Muscle layer of duodenum (tissue), 2 donors: ENCODE data around the gene TLE6.
A peak's percentile ranks its signal among the peaks of the same experiment; 100 is the strongest.
"Not testable (repeated sequence)": the region's sequence is repeated elsewhere in the genome, so short reads cannot be mapped to it uniquely, and the experiment has no call there.

ENCODE experiments used
- H3K27ac ChIP-seq: one replicate; pipeline ENCODE4 v1.7.0; 2013; ENCODE audit warnings: mild to moderate bottlenecking, low read length
- H3K27me3 ChIP-seq: one replicate; pipeline ENCODE4 v1.7.0; 2013; ENCODE audit warnings: low read depth, mild to moderate bottlenecking, control low read depth, low read length
- H3K36me3 ChIP-seq, 2 donors: one replicate each; pipeline ENCODE4 v1.7.0; 2013; ENCODE audit warnings: low read length in 2 of 2, control low read depth in 1 of 2, mild to moderate bottlenecking in 1 of 2; ENCODE audit not compliant: insufficient read depth in 2 of 2, control insufficient read depth in 1 of 2
- H3K4me1 ChIP-seq, 2 donors: one replicate each; pipeline ENCODE4 v1.7.0; 2013; ENCODE audit warnings: low read length in 2 of 2, mild to moderate bottlenecking in 2 of 2, control low read depth in 1 of 2, moderate library complexity in 1 of 2; ENCODE audit not compliant: insufficient read depth in 2 of 2, control insufficient read depth in 1 of 2
- H3K4me3 ChIP-seq, 2 donors: one replicate each; pipeline ENCODE4 v1.7.0; 2013; ENCODE audit warnings: low read length in 2 of 2, low read depth in 1 of 2, mild to moderate bottlenecking in 1 of 2
- H3K9me3 ChIP-seq, 2 donors: one replicate each; pipeline ENCODE4 v1.7.0; 2013; ENCODE audit warnings: low read length in 2 of 2, control low read depth in 1 of 2, mild to moderate bottlenecking in 1 of 2; ENCODE audit not compliant: control insufficient read depth in 1 of 2
- donor health status: healthy.

Gene TLE6

GRCh38 chr19:2977001-2977745 lies at the start of gene TLE6:
Gene TLE6, plus strand, starts transcription at chr19:2977564. Its CDS starts 670 bp downstream, at chr19:2978234.
- H3K4me1 ChIP-seq = peaks cover 0 to 11% of the 10 kb centered on the region in 2 donors
- H3K4me3 ChIP-seq = peak within 1 kb of the TSS; percentile 67 to 74
- no peaks in the 10 kb centered on the region for H3K27me3 ChIP-seq
- no peak within 1 kb of the TSS for H3K27ac ChIP-seq
- H3K36me3 ChIP-seq = no peaks in the 10 kb centered on the region
- H3K9me3 ChIP-seq = no peaks in the 10 kb centered on the region

DNA sequence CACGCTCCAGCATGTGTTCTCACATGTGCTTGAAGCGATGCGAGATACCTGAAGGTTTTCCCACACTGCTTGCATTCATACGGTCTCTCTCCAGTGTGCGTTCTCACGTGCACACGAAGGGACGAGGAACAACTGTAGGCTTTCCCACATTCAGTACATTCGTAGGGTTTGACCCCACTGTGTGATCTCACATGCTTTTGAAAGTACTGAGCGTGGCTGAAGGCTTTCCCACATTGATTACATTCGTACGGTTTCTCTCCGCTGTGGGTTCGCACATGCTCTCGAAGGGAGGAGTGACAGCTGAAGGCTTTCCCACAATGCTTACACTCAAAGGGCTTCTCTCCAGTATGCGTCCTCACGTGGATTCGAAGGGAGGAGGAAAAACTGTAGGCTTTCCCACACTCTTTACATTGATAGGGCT lies 43.9 kb upstream of the TLE6 start:
- Histone ChIP-seq H3K27me3 (no peaks in the 10 kb centered on the region), H3K27ac (no peak overlapping the region), H3K4me3 (peak overlapping the region in 1 of 2 donors; percentile 10), H3K4me1 (no peaks in the 10 kb centered on the region), H3K9me3 (peaks cover 20 to 33% of the 10 kb centered on the region in 2 donors), H3K36me3 (peaks cover 21 to 68% of the 10 kb centered on the region in 2 donors)

- not testable (repeated sequence) for H3K4me3 ChIP-seq, H3K4me1 ChIP-seq, H3K27me3 ChIP-seq, H3K27ac ChIP-seq
- Histone ChIP-seq H3K36me3 (peaks cover 28 to 75% of the 10 kb centered on the region in 2 donors), H3K9me3 (peaks cover 20 to 28% of the 10 kb centered on the region in 2 donors)
Measured at GRCh38 chr19:2935863-2936262, 41.5 kb upstream of the TLE6 start.

DNA sequence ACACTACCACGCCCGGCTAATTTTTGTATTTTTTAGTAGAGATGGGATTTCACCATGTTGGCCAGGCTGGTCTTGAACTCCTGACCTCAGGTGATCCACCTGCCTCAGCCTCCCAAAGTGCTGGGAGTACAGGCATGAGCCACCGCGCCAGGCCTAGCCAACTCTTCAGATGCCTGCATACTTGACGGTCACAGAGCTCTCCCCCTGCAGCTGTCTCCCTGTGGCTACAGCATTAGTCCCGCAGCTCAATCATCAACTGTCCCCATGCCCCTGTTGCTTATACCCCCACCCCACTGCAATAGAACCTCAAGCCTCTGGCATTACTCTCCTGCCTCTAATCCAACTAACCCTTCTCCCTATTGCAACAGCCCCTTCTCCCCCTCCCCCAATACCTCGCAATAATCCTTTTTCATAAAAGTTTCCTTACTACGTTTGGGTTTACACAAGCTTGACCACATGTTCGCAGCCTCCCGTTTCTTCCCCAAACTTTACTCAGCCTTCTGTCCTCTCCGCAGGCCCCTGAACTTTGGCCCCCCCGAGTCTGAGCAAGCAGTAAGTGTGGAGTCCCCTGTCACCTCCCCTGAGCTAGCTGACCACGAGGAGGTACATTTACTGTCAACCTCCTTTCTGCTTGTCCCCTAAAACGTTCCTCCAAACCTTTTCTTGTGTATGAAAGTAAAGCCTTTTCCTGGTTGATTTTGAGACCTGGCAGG lies 34.3 kb upstream of the TLE6 start:
- H3K4me1 ChIP-seq = peaks cover 0 to 10% of the 10 kb centered on the region in 2 donors
- no peak overlapping the region for H3K4me3 ChIP-seq
- H3K36me3 ChIP-seq = peaks cover 7 to 15% of the 10 kb centered on the region in 2 donors
- no peaks in the 10 kb centered on the region for H3K9me3 ChIP-seq
- H3K27me3 ChIP-seq = no peaks in the 10 kb centered on the region
- H3K27ac ChIP-seq = no peak overlapping the region

- Histone ChIP-seq H3K27me3 (no peaks in the 10 kb centered on the region), H3K27ac (peak overlapping the region; percentile 75), H3K4me3 (peak overlapping the region; percentile 70 to 99), H3K4me1 (peaks cover 0 to 15% of the 10 kb centered on the region in 2 donors), H3K36me3 (peaks cover 2 to 5% of the 10 kb centered on the region in 2 donors), H3K9me3 (no peaks in the 10 kb centered on the region)
Measured at GRCh38 chr19:2944403-2944774, 33.0 kb upstream of the TLE6 start.

DNA sequence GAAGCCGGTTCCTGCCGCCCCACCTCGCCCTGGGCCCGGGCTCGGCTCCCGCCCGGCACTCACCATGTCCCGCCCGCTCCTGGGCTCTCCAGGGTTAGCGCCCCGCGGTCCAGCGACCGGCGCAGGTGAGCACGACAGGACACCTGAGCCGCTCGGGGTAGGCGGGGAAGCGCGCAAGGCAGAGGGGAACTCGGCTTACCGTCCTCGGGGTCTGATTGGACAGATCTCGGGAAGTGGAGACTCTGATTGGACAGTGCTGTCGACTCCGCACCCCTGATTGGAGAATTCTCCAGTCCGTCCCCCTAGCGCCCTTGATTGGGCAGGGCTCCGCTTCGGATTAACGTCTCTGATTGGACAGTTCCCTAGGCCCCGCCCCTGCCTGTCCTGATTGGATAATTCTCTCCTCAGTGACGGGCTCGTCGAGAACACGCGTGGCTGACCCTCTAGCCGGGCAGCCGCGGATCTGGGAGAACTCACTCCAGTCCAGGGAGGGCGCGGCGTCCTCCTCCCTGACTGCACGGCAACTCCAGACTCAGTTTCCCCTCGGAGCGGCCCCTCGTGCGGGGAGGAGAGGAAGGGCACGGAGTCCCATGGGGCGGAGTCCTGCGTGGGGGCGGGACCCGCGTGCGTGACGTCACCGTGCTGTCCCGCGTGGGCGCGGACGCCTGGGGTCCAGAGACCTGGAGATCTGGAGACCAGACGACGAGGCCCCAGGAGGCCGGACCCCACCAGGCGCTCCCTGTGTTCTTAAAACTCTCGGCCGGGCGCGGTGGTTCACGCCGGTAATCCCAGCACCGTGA lies 32.4 kb upstream of the TLE6 start, which contains the start of gene ZNF77:
ZNF77 (minus strand) TSS at position 197 of the 800 bp plus-strand sequence; CDS start at position 66, 131 bp downstream.
- no peaks in the 10 kb centered on the region for H3K36me3 ChIP-seq

DNA sequence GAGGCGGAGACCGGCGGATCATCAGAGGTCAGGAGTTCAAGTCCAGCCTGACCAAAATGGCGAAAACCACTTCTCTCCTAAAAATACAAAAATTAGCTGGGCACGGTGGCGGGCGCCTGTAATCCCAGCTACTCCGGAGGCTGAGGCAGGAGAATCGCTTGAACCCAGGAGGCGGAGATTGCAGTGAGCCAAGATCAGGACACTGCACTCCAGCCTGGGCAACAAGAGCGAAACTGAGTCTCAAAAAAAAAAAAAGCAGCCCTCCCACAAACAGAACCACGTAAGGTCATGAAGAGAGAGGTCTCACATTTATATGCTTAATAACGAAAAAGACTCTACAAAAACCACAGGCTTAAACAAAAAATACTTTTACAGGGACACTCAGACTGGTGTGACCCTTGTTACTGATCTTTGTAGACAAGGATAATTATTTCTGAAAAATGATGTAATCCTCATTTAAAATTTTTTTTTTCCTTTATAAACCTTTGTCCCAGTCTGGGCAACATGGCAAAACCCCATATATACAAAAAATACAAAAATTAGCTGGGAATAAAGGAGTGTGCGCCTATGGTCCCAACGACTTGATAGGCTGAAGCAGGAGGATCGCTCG lies 31.7 kb upstream of the TLE6 start:
- no peaks in the 10 kb centered on the region for H3K36me3 ChIP-seq
- peak overlapping the region; percentile 70 to 99 for H3K4me3 ChIP-seq
- peaks cover 0 to 21% of the 10 kb centered on the region in 2 donors for H3K4me1 ChIP-seq
- peak overlapping the region; percentile 75 for H3K27ac ChIP-seq
- no peaks in the 10 kb centered on the region for H3K9me3 ChIP-seq
- no peaks in the 10 kb centered on the region for H3K27me3 ChIP-seq

More for the DNA sequence above, 32.4 kb upstream of the TLE6 start, which contains the start of gene ZNF77:
- peak within 1 kb of the TSS; percentile 70 to 99 for H3K4me3 ChIP-seq
- no peaks in the 10 kb centered on the region for H3K9me3 ChIP-seq
- H3K4me1 ChIP-seq = peaks cover 0 to 21% of the 10 kb centered on the region in 2 donors
- H3K27ac ChIP-seq = peak within 1 kb of the TSS; percentile 75
- H3K27me3 ChIP-seq = no peaks in the 10 kb centered on the region

DNA sequence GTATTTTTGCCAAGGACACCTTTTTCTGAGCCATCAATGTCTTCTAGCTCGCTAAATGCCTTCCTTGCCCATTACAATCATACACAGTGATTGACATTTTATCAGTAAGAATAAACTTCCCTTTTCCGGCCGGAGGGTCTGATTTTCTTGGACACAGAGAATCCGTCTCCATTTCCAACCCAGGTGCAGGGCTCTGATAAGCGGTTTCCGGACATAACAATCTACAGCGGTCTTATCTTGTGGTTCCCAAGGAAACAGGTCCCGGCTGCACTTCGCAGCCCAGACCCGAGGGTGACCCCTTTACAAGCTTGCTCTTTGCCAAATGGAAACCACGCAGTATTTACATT lies 27.5 kb upstream of the TLE6 start:
- no peaks in the 10 kb centered on the region for H3K9me3 ChIP-seq
- peak overlapping the region; percentile 98 for H3K27ac ChIP-seq
- H3K4me1 ChIP-seq = peaks cover 0 to 11% of the 10 kb centered on the region in 2 donors
- no peaks in the 10 kb centered on the region for H3K36me3 ChIP-seq
- H3K4me3 ChIP-seq = peak overlapping the region; percentile 85 to 99
- H3K27me3 ChIP-seq = no peaks in the 10 kb centered on the region

DNA sequence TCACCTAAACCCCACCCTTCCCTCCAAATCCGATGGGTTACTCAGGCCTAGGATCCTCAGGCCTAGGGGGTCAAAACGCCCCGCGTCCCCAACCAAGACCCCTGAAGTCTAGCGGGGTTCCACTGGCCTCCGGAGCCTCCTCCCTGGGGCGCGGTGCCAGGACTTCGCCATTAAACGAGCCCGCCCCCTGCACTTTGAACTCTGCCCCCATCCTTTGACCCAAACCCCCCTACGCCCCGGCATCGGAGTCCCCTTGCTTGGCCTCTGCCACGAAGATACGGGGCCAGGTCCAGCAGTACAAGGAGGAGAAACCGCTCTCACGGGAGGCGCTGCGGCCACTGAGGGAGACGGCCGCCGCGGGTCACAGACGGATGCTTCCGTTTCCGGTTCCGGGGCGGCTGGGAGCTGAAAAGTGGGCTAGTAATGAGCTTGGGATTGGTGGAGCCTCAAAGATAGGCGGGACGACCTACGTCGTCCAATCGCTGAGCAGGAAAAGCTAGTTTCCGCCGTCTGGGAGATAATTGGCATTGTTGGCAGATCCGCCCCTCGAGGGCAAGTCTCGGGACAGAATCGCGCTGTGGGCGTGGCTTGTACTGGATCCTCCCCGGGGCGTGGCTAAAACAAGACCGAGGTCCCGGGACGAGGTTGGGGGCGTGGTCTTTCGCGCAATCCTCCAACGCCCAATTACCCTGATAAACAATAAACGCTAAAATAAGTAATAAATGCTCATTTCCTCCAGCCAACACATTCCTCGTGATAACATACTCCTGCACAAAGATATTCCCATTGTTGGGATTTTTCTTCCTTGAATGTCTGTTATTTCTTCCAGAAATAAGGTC lies 26.9 kb upstream of the TLE6 start:
- H3K4me1 ChIP-seq = peaks cover 0 to 11% of the 10 kb centered on the region in 2 donors

GRCh38 chr19:2952953-2953481 lies 24.3 kb upstream of the TLE6 start:
- Histone ChIP-seq H3K4me3 (peak overlapping the region in 1 of 2 donors; percentile 0), H3K27me3 (no peaks in the 10 kb centered on the region), H3K4me1 (peaks cover 0 to 11% of the 10 kb centered on the region in 2 donors), H3K27ac (no peak overlapping the region), H3K36me3 (no peaks in the 10 kb centered on the region), H3K9me3 (no peaks in the 10 kb centered on the region)

More for the DNA sequence above, 26.9 kb upstream of the TLE6 start:
- Histone ChIP-seq H3K4me3 (peak overlapping the region; percentile 85 to 99), H3K27ac (peak overlapping the region; percentile 98), H3K27me3 (no peaks in the 10 kb centered on the region), H3K9me3 (no peaks in the 10 kb centered on the region), H3K36me3 (no peaks in the 10 kb centered on the region)
